HG02938 (cell line): ENCODE data around the gene LIX1L.
"Not testable (repeated sequence)": the region's sequence is repeated elsewhere in the genome, so short reads cannot be mapped to it uniquely, and the experiment has no call there.

ENCODE experiments used
- ATAC-seq: cut with Tn5 transposase; IDR thresholded peaks from one replicate; pipeline ENCODE4 v1.9.1; 2021; ENCODE audit warnings: mild to moderate bottlenecking, moderate library complexity; ENCODE audit not compliant: unreplicated experiment

Gene LIX1L

DNA sequence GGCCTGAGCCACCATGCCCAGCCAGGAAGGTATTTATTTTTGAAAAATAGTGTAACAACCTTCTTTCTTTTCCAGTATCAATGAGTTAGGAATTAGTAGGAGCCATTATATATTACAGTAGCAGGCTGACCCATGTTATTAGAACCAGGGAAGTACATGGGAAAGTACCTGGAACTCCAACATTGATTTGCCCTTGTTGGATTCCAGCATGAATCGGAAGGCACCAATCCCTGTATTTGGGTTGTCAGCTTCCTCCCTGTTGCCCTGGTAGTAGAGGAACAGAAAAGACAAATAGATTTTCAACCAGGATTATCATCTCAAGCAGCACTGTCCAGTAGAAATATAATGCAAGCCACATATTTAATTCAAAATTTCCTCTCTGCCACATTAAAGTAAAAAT is 20.4 kb downstream of the LIX1L start:
- ATAC-seq, result no peak

DNA sequence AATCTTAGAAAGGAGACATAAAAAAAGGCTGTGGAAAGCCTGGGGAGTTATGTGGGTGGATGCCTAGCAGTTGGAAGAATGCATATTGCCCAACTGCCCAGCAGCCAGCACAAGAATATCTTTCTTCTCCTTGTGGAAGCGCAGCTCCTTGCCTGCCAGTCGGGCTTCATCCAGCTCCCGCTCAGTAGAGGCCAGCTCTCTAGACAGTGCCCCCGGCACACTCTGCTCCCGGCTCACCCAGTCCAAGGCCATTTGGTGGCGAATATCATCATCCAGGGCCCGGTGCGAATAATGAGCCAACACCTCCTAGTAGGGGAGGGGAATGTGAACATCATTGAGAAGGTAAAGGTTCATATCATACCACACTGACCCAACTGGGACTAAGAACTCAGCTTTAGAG is 21.6 kb downstream of the LIX1L start:
- ATAC-seq, result no peak

DNA sequence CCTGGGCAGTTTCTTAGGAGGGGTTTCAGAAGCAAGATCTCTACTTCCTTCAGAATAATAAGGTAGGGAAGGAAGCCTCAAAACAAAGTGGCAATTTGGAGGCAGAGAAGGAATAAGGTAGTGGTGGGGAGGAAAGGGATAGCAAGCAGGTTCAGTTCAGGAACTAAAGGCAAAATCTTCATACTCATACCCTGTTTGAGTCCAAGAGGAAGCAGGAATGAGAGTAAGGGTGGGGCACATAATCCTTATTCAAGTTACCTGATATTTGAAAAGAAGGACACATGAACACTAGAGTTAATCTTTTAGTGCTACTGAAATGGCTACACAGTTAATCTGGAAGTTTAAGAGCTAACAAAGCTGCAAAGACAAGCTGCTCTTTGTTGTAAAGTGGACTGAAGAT is 22.1 kb downstream of the LIX1L start:
- ATAC-seq, result no peak

DNA sequence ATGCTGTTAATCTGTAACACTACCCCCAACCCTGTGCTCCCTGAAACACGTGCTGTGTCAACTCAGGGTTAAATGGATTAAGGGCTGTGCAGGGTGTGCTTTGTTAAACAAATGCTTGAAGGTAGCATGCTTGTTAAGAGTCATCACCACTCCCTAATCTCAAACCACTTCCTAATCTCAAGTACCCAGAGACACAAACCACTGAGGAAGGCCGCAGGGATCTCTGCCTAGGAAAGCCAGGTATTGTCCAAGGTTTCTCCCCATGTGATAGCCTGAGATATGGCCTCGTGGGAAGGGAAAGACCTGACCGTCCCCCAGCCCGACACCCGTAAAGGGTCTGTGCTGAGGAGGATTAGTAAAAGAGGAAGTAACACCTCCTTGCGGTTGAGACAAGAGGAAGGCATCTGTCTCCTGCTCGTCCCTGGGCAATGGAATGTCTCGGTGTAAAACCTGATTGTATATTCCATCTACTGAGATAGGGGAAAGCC is 25.3 kb downstream of the LIX1L start:
- ATAC-seq, result not testable (repeated sequence)

DNA sequence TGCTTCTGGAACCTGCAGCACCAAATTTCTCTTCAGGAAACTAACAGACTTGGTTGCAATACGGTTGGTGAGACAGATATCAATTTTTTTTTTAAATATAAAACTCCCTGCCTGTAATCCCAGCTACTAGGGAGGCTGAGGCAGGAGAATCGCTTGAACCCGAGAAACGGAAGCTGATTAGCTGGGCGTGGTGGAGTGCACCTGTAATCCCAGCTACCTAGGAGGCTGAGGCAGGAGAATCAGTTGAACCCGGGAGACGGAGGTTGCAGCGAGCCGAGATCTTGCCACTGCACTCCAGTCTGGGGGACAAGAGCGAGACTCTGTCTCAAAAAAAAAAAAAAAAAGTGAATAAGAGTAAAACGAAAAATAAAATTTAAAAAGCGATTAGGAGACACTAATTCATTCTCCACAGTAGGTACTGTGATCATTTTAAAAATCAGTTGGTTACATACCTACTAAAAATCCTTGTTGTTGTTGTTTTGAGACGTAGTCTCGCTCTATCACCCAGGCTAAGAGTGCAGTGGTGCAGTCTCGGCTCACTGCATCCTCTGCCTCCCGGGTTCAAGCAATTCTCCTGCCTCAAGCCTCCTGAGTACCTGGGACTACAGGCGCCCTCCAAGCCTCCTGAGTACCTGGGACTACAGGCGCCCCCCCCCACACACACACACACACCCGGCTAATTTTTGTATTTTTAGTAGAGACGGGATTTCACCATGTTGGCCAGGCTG is 29.7 kb downstream of the LIX1L start:
- no peak for ATAC-seq

DNA sequence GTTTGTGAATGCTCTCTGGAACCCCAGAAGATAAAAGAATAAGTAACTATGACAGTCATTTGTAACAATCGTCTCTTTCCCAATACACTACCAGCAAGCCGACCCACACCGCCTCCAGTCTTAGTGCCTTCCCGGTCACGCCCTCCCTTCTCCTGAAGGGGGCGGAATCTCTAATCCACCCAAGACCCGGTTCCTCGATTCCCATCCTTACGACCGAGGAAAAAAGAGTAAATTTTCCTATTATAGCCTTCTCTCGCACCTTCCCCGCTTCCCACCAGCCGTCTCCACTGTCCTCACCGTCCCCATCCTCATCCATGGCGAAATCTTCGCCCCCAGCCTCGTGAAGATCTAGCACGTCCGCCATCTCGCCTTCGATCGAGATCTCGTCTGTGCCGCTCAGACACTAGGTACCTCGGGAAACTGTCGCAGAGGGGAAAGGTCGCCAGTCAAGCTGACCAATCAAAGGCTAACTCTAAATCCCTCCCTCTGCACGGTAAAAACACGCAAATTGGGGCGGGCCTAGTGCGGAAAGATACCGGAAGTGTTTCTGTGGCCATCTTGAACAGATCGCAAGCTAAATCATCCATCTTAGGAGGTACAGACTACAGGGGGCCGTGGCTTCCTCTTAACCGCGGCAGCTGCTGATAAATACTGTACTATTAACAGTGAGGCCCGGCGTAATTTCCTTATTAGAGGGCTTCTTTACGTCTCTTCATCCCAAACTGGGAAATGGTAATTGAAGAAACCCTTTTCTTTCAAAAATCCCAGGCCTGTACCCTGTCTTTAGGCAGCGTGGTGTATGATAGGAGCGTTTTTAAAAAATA is 30.5 kb downstream of the LIX1L start, which contains the start of gene RBM8A:
Gene RBM8A, minus strand, starts transcription at position 422 of the 824 bp plus-strand sequence. Its CDS starts 58 bp downstream, at position 364.
- peak; percentile 95 for ATAC-seq

DNA sequence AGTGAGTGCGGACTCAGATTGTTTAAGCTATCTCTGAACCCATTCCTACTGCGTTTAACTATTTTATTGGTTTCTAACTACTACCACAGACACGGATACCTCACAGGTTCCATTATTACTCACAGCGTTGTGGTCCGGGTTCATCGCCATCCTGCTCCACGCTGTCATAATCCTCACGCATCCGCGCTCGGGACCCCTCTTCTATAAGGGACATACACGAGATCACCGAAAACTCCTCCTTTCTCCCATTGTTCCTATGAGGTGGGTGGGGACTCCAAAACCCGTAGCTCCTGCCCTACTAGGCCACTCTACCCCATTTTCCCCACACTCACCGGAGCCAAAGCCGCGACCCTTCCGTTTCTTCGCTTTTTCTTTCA is 31.1 kb downstream of the LIX1L start:
- peak; percentile 4 for ATAC-seq

DNA sequence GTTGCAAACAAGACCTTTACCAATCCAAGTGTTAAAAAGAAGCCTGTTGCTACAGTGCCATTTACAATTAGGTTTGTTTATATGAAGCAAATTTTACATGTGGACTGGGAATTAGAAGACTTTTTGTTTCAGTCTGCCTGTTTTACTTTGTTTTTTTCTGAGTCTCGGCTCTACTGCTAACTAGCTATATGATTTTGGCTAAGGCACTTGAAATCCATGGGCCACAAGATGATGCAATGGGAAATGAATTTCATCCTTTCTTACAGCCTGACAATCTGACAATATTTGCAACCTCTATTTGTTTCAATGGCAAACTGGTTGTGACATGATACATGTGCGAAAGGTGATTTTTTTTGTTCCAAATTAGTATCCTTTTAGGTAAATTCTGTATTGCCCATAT is 35.6 kb downstream of the LIX1L start:
- ATAC-seq, result no peak

DNA sequence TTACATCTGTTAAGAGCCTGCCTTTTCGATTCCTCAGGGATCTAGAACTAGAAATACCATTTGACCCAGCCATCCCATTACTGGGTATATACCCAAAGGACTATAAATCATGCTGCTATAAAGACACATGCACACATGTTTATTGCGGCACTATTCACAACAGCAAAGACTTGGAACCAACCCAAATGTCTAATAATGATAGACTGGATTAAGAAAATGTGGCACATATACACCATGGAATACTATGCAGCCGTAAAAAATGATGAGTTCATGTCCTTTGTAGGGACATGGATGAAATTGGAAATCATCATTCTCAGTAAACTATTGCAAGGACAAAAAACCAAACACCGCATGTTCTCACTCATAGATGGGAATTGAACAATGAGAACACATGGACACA is 37.5 kb downstream of the LIX1L start:
- not testable (repeated sequence) for ATAC-seq

DNA sequence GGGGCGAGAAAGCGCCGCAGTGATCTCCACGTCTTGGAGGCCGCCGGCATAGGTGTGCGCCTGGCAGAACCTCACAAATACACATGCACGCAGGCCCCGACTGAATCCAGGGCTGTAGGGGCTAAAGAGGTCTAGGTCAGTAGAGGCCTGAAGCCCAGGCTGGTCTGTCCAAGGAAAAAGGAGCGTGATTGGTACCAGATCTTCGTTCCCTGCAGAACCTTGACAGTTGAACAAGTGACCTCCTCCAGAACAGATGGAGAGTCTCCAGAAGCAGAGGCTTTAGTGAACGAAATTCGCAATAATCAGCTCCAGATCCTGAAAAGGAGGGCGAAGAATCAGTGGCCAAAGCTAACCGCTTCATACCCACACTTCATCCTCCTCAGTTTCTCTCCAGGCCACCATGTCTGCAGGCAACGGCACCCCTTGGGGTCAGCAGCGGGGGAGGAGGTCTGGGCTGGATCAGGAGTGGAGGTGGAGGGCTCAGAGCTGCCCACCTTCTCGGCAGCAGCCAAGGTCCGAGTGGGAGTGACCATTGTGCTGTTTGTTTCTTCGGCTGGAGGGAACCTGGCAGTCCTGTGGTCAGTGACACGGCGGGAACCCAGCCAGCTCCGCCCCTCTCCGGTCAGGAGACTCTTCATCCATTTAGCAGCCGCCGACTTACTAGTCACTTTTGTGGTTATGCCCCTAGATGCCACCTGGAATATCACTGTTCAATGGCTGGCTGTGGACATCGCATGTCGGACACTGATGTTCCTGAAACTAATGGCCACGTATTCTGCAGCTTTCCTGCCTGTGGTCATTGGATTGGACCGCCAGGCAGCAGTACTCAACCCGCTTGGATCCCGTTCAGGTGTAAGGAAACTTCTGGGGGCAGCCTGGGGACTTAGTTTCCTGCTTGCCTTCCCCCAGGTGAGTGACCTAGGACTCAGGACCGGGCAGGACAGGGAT is 38.6 kb downstream of the LIX1L start:
- ATAC-seq, result peak; percentile 73

DNA sequence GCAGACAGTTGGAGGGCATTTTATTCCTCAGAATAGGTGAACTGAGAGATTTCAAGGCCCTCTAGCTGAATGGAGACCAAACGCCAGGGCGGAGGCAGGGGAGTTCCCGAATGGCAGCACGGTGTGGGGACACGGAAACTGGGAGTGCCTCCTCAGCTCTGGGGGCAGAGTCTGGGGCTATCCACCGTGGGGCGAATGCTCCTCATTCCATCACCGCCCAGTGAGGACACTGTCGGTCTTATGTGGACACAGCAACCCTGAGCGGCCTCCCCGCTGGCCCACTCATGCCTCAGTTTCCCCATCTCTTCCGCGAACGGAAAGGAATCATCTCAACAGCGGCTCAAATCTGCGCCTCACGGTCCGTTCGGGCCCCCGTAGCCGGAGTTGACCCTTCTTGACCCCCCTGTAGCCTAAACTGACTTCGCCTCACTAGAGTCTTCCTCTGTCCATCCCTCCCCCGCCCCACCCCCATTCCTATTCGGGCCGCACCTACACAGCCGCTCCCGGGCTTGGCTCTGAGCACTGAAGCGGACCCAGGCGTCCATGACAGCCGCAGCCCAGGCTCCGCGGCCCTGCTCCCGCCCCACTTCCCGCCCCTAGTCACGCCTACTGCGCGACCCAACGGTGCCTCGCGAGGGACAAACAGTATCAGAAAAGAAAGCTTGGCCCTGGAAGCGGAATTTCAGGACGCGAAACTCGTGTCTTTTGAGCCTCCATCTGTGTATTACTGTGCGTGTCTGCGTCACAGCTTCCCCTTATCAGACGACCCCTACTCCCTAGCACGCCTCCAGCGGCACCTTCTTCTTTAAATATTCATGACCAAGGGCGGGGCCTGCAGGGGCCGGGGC is 39.4 kb downstream of the LIX1L start, which contains the start of gene PEX11B:
Gene PEX11B, minus strand, starts transcription at position 574 of the 848 bp plus-strand sequence. Its CDS starts 29 bp downstream, at position 545.
- ATAC-seq, result peak; percentile 70

DNA sequence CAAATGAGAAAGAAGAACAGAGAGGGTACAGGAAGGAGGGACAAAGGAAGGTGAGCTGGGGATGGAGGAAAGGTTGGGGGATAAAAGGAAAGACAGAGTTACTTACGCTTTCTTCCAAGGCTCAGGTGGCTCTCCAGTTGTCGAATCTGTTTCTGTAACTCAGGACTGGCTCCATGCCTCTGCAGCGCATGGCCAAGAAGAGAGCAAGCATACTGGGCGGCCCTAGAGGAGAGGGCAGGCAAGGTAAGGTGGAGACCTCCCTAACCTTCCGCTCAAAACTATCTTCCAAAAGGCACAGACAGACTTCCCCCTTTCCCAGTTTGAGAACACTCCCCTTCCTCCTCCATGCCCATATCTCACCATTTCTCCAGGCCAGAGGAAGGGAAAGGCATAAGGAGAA is 40.2 kb downstream of the LIX1L start:
- no peak for ATAC-seq

DNA sequence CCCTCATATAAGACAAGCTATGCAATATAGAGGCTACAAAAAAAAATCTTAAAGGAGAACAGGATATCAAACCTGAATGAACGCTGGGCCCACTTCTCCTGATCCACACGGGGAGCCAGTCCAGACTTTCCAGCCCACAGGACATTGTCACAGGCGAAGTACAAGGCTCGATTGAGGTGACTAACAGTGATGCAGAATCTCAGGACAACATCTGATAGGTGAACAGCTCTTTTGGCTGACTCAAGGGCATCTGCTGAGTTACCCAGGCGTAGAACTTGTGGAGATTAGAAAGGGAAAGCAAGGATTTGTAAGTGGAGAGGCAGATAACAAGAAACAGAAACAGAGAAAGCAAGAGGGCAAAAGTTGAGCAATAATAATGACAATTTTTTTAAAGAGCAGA is 41.1 kb downstream of the LIX1L start:
- ATAC-seq, result no peak

DNA sequence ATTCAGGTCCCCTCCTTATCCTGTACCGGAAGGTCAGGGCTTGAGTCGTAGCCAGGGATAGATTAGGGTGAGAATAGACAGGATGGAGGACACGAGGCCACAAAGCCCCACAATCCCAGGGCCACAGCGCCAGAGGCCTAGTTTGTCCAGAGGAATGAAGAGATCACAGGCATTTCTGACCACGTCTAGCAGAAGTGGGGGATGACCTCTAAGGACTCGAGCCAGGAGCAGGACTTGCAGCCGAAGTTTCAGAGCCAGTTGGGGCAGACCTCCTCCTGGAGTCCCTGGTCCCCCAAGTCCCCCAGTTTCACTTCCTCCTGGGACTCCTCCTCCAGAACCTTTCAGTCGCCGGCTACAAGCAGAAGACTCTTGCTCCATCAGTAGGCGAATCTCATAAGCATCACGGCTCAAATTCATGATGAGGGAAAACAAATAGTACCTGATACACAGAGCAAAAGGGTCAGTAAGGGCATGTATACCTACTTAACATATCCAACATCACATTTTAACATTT is 45.6 kb downstream of the LIX1L start:
- no peak for ATAC-seq

DNA sequence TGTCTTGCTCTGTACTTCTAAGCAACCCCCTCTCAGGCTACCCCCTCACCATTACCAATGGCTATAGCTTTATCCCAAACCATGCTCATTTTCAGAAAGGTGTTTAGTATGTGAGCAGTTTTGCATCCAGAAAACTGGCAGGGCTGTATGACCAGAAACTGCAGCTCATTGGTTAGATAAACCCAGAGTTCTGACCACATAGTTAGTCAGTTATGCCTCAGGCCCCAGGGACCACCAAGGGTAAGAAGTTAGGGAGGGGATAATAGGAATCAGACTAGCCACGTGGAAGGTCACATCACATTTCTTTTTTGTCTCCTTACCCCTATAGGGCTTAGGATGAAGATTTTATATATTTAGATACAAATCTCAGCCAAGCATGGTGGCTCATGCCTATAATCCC is 49.2 kb downstream of the LIX1L start:
- ATAC-seq, result no peak

DNA sequence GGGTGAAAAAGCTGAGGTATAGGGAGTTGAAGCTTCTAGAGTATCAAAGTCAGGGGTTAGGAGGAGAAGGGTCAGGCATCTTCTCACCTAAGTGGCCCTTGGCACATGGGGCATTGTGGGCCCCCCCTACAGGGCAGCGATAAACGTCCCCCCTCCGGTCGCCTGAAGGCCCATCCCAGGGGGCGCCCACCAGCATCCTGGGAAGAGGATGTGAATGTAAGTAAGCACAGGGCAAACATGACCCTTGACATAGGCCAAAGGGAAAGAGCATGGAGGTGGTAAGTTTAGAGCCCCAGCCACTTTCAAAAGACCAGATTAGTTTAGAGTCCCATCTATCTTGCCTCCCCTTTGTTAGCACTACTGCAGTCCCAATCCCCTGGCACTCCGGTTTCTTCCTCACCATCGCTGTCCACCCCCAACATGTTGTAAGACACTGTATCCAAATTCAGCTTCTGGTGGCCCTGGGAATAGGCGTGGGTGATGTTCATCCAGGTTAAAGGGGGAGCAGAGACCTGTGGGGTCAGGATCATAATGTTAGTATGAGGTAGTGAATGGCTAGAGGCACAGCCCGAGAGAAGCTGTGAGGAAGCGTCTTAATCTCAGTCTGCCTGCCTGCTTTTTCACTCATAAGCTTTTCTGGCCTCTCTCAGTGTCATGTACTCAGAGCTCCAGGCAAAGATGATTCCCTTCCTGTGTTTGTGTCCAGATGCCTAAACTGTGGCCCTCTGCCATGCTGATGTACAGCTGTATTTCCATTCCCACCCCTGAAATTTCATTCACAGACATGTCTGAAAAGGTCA is 50.7 kb downstream of the LIX1L start:
- no peak for ATAC-seq

DNA sequence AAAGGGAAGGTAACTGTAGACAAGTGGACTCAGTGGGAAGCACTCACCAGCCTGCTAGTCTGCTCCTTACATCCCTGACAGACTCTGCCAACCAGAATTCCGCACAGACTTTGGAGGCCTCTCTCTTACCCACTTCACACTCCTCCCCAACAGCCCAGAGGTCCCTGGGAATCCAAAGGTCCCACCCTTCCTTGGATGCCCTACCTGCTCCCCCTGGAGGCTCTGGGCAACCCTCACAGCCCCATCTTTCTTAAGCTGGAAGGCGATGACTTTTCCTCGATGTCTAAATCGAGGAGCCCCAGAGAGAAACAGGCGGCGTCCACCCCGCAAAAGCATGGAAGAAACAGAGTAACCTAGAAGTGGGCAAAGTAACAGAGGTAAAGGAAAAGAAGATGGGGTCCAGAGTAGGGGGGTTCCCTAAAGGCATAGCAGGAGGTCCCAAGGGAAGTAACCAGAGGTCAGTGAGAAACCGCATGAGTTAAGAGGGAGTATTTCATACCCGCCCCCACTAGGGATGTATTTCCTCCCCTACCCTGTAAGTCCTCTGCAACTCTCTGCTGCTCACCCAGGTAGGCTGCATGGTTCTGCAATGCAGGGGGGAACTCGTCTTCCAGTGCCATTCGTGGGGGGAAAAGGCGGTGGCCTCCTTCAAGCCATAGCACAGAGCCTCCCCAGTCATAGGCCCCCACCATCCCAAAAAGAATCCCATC is 56.4 kb downstream of the LIX1L start:
- no peak for ATAC-seq

DNA sequence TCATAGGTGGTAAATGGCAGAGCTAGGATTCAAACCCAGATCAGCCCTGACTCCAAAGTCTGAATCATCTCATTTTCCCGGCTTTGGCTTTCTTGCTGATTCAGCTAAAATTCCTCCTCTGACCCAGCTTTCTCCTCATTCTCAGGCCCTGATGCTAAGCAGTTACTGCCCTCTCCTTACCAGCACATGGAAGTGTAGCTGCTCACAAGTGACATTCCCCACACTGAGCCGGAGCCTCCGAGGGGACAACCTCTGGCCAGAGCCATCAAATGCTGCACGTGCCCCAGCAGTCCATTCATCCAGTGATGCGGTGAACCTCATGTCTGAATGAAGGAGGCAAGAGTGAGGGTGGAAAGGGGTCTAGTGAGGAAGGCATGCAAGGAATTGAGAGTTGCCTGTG is 59.1 kb downstream of the LIX1L start:
- no peak for ATAC-seq
